ENCODE measurements around the gene TMEM175.
"Not testable (repeated sequence)": the region's sequence is repeated elsewhere in the genome, so short reads cannot be mapped to it uniquely, and the experiment has no call there.

Gene TMEM175

DNA sequence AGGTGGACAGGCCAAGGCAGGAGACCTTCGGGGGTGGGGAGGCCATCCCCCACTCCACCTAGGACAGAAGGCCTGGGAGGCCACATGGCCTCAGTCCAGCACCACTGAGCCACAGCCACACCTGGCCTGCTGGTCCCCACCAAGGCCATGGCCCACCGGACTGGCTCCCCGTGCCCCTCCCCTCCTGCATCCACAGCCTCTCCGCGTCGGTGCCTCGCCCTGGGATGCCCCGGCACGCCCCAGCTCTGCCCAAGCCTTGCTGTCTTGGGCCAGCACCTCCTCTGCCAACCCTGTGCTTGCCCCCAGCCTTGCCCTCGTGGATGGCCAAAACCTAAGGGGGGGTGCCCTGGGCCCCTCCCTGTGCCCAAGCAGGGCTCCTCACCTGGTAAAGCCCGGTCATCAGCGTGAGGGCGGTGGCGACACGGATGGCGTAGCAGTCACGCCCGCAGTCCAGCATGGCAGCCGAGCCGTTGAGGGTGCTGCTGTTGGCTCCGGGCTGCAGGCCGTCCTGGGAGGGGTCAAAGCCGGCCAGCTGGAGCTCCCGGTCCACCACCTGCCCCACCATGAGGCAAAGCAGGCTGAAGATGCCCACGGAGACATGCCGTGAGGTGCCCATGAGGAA, 58.6 kb downstream of the TMEM175 start:
- no peak for DNase-seq (ENCODE audit: low read depth)

GRCh38 chr4:991451-992296, 59.4 kb downstream of the TMEM175 start:
- no peak for DNase-seq (ENCODE audit: low read depth)

GRCh38 chr4:992297-993110, 60.2 kb downstream of the TMEM175 start:
- DNase-seq (ENCODE audit: low read depth) = no peak

DNA sequence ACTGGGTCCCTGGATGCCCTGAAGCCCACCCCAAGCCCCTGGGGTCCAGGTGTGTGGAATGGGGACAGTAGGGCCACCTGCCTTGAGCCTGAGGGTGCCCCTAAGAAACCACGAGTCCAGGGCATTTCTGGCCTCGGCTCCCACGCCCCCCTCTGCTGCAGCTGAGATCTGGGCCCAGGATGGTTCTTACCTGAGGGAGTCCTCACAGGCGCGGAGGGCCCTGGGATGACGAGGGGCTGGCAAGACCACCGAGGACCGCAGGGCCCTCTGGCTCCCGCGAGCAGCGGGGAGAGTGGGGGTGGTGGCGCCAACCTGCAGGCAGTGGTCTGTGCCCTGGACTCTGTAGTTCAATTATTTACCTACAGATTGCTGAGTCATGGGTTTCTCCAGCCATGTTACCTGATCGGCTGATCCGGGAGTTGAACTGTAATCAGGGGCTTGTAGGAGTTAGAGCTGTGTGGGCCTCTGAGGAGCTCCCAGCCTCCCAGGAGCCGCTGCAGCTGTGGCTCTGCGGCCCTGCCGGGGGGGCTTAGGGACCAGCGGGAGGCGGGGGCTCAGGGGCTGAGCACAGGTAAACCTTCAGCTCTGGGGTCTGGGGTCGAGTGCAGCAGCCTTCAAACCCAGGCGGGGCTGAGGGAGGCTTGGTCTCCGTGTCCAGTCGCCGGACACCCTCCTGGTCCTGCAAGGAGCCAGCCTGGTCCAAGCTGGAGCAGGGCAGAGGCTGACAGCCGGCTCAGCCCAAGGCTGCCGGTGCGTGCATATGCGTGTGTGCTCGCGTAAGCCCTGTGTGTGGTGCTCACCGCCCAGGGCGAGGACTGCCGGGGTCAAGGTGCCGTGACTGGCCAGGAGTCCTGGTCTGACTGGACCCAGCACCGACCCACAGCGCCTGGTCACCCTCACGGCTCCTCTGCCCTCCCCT, 61.1 kb downstream of the TMEM175 start, which contains the start of gene SLC26A1:
TSS of gene SLC26A1 (minus strand) at position 294 of the 919 bp plus-strand sequence. CDS start 1,701 bp downstream, outside the sequence.
- no peak for DNase-seq (ENCODE audit: low read depth)

DNA sequence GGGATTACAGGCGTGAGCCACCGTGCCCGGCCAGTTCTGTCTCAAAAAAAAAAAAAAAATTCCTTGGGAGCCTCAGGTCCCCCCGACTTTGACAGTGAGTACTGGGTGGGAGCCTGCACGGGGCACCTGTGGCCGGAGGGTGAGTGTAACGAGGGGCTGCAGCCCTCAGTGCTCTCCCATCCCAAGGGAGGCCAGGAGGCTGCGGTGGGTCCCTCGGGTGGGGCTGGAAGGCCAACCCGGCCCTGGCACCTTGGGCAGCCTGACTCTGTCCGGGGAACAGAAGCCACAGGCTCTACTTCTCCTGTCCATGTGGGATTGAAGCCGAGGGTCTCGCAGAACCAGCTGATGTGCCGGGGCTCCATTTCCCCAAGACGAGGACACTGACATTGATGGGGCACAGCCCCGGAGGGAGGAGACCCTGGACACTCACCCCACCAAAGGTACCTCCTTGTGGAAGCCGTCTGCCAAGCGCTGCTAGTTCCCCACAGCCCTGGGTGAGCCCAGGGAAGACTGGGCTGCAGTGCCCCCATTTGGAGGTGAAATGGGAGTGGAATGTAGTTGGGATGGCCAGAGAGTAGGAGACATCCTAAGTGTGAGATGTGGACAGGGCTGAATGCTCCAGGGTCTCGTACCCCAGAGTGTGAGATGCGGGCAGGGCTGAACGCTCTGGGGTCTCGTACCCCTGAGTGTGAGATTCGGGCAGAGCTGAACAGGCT, 63.2 kb downstream of the TMEM175 start:
- DNase-seq (ENCODE audit: low read depth) = no peak

- no peak for DNase-seq (ENCODE audit: low read depth)
These were observed 64.1 kb downstream of the TMEM175 start for GRCh38 chr4:996030-996996.

DNA sequence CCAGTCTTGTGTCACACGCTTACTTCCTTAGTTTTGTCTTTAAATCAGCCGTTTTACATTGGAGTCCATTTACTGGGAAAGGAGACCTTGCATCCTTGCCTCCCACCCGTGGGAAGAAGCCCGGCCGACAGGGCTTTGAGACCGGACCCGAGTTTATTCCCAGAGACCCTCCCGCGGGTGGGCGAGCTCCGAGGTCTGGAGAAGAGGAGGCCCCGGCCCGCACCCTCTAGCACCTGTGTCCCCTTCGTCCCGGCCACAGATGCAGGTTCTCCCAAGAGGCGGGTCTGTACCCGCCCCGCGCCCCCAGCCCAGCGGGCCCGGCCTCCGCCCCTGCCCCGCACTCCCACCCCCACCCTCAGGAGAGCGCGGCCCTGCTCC, 64.7 kb downstream of the TMEM175 start:
- DNase-seq (ENCODE audit: low read depth) = no peak

DNA sequence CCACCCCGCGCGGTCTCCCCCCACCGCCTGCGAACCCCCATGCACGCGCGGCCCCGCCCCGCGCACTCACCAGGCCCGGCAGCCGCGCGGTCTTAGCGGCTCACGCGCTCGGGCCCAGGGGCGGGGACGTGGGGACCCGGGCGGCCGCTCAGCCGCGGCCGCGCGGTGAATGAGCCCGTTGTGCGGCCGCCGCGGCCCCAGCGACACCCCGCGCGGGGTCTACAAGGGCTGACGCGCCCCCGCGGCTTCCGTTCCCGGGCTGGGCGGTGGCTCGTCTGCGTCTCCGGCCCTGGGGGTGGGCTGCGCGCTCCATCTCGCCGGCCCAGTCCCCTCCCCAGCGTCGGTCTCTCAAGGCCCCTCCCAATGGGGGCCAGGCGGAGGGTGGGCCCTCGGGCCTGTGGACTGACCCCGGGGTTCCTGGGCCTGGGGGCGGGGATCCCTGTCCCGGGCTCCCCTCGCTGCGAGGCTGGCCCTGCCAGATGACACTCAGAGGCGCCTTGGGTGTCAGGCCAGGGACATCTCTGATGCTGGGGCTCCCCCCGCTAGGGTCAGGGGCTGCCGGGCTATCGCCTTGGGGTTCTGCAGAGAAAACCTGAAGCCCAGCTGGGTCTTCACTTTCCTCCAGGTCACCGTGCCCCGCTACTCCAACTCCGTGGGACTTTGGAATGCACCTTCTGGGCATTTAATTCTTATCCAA, 65.3 kb downstream of the TMEM175 start:
- no peak for DNase-seq (ENCODE audit: low read depth)

DNA sequence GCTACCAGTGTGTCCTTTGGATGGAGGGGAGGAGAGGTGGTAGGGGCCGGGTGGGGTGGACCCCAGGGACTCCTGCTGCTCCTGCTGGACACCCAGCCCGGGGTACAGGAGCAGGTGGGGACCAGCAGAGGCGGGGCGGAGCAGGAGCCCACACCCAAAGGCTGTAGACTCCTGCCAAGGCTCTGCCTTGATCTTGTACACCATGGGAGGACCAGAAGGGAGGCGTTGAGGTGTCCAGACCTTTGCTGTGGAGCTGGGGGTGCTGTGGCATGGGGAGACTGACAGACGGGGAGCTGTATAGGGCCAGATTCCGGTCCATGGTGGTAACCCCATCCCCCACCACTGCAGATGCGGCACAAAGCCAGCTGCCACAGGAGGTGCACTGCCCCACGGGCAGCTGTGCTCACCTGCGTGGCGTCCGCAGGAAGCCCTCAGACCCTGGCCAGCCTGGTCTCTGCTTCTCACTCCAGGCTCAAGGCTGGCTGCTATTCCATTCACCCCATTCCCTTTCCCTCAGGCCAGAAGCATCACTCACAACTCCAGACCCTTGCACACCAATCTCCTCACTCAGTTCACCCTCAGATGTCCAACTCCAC, 65.9 kb downstream of the TMEM175 start:
- no peak for DNase-seq (ENCODE audit: low read depth)

DNA sequence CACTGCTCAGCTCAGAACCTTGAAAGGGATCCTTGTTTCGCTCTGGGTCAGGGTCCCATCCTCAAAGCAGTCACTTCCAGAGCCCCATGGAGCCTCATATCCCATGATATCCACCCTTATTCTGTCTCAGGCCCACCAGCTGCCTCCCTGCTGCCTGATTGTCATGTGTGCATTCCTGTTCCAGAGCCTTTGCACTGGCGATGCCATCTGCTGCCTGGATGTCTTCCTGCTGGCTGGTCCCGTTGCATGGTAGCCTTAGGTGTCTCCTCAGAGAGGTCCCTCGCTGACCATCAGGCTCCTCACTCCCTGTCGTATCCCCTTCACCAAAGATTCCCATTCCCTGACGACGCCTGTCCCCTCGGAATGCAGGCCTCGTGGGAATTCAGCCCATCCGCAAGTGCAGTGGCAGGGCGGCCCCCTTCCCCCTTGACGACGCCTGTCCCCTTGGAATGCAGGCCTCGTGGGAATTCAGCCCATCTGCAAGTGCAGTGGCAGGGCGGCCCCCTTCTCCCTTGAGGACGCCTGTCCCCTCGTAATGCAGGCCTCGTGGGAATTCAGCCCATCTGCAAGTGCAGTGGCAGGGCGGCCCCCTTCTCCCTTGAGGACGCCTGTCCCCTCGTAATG, 67.1 kb downstream of the TMEM175 start:
- DNase-seq (ENCODE audit: low read depth) = not testable (repeated sequence)

GRCh38 chr4:999882-1000425, 67.7 kb downstream of the TMEM175 start:
- no peak for DNase-seq (ENCODE audit: low read depth)

- DNase-seq (ENCODE audit: low read depth) = no peak
These were observed 68.5 kb downstream of the TMEM175 start for GRCh38 chr4:1000686-1001260.

- no peak for DNase-seq (ENCODE audit: low read depth)
These were observed 69.4 kb downstream of the TMEM175 start for GRCh38 chr4:1001561-1002130.

- no peak for DNase-seq (ENCODE audit: low read depth)
These were observed 69.9 kb downstream of the TMEM175 start for GRCh38 chr4:1002131-1002630.

DNA sequence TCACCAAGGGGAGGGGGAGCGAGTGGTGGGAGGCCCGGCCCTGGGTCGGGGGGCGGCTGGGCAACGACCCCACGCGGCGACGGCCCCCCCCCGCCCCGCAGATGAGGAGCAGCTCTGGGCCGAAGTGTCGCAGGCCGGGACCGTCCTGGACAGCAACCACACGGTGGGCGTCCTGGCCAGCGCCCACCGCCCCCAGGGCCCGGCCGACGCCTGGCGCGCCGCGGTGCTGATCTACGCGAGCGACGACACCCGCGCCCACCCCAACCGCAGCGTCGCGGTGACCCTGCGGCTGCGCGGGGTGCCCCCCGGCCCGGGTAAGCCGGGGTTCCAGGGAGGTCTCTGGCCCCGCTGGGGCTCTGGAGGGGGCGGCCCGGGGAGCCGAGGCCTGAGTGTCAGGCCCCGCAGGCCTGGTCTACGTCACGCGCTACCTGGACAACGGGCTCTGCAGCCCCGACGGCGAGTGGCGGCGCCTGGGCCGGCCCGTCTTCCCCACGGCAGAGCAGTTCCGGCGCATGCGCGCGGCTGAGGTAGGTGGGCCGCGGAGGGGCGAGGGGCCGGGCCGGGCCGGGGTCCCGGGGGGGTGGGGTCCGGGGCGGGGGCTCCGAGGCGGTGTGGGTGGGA, 70.5 kb downstream of the TMEM175 start:
- DNase-seq (ENCODE audit: low read depth) = no peak

DNA sequence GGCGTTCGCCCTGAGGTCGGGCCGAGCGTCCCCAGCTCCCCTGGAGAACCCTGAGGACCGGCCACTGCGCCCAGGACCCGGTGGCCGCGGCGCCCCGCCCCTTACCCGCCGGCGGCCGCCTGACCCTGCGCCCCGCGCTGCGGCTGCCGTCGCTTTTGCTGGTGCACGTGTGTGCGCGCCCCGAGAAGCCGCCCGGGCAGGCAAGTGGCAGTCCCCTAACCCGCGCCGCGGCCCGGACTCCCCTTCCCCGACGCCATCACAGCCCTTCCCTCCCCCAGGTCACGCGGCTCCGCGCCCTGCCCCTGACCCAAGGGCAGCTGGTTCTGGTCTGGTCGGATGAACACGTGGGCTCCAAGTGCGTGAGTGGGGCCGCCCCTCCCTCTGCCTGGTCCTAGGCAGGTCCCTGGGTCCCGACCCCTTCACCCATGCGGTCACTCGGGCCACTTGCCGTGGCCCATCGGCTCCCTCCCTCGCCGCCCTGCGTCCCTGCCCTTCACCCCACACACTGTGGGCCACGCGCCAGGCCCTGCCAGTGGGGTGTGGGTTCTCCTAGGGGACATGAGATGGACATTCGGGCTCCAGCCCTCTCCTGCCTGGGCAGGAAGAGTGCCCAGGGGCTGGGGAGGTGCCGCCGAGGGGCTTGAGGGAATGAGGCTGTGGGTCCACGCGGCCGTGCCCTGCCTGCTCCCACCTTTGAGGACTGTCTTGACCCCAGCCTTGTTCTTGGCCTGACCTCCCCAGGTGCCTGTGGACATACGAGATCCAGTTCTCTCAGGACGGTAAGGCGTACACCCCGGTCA, 71.2 kb downstream of the TMEM175 start:
- DNase-seq (ENCODE audit: low read depth) = no peak
